Hematopoietic multipotent progenitor cell treated with erythropoietin and hydrocortisone succinate and interleukin-3 and kit ligand, for 15 days (in vitro differentiated cells): ENCODE results near the gene MED4.
"Not testable (repeated sequence)": the region's sequence is repeated elsewhere in the genome, so short reads cannot be mapped to it uniquely, and the experiment has no call there.

ENCODE experiments used
- DNase-seq: peaks from one replicate; pipeline ENCODE4 v3.0.0-alpha.2; 2015; ENCODE audit warnings: low spot score

The MED4 gene

GRCh38 chr13:48094404-48094780 lies 512 bp downstream of the MED4 start:
- peak; percentile 32 for DNase-seq

- no peak for DNase-seq
These were observed 1.3 kb downstream of the MED4 start for GRCh38 chr13:48093588-48093987.

- DNase-seq: no peak
These were observed 8.6 kb downstream of the MED4 start for GRCh38 chr13:48086272-48086671.

GRCh38 chr13:48081739-48082138 lies 13.2 kb downstream of the MED4 start:
- no peak for DNase-seq

GRCh38 chr13:48078251-48078656 lies 16.6 kb downstream of the MED4 start:
- DNase-seq: no peak

GRCh38 chr13:48074006-48074405 lies 20.9 kb downstream of the MED4 start:
- DNase-seq: no peak

- DNase-seq: no peak
These were observed 22.1 kb downstream of the MED4 start for GRCh38 chr13:48072787-48073186.

GRCh38 chr13:48072304-48072703 lies 22.6 kb downstream of the MED4 start:
- no peak for DNase-seq

GRCh38 chr13:48070942-48071341 lies 24.0 kb downstream of the MED4 start:
- DNase-seq: no peak

GRCh38 chr13:48069573-48069972 lies 25.3 kb downstream of the MED4 start:
- DNase-seq: no peak

GRCh38 chr13:48068952-48069351 lies 26.0 kb downstream of the MED4 start:
- DNase-seq: no peak

- peak; percentile 30 for DNase-seq
These were observed 26.9 kb downstream of the MED4 start for GRCh38 chr13:48068036-48068435.

GRCh38 chr13:48066310-48066989 lies 28.5 kb downstream of the MED4 start:
- DNase-seq: peak; percentile 71

GRCh38 chr13:48059951-48060350 lies 35.0 kb downstream of the MED4 start:
- DNase-seq: not testable (repeated sequence)

GRCh38 chr13:48058536-48058935 lies 36.4 kb downstream of the MED4 start:
- DNase-seq: not testable (repeated sequence)

GRCh38 chr13:48055712-48056111 lies 39.2 kb downstream of the MED4 start:
- no peak for DNase-seq

GRCh38 chr13:48054601-48055000 lies 40.3 kb downstream of the MED4 start:
- no peak for DNase-seq

- DNase-seq: no peak
These were observed 44.4 kb downstream of the MED4 start for GRCh38 chr13:48050550-48050949.

GRCh38 chr13:48043789-48044503 lies 51.0 kb downstream of the MED4 start:
- DNase-seq: no peak

- no peak for DNase-seq
These were observed 52.0 kb downstream of the MED4 start for GRCh38 chr13:48042894-48043293.

- DNase-seq: no peak
These were observed 54.0 kb downstream of the MED4 start for GRCh38 chr13:48040896-48041295.

GRCh38 chr13:48040049-48040448 lies 54.9 kb downstream of the MED4 start:
- DNase-seq: no peak

- no peak for DNase-seq
These were observed 56.1 kb downstream of the MED4 start for GRCh38 chr13:48038761-48039160.
